ENCODE measurements around the gene PDE10A. TPM values are rescaled to one million over a fixed set of nuclear protein-coding genes. Genes with fewer than 3 reads are reported as not detected.

PDE10A gene
- total RNA-seq, 4 donors from 2014 or later: 2.9 to 8.8 (median 3.9) TPM

DNA sequence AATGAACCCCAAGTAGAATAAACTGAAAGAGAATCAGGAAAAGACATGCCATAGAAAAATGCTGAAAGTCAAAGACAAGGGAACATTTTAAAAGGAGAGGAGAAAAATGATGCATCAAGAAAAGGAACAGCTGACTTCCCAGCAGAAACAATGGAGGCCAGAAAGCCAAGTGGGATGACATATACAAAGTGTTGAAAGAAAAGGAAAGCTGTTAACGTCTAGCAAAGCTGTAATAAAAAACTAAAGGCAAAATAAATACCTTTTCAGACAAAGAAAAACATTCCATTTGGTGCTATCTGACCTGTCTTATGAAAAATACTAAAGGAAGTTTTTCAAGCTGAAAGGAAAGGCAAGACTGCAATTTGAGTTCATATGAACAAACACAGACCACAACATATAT, 34.1 kb upstream of the PDE10A start:
- Histone ChIP-seq H3K27me3 (peaks cover 0 to 3% (median 0%) of the 10 kb centered on the region in 4 donors), H3K27ac (replicated peaks in 1 of 4) (no peak overlapping the region), H3K4me3 (no peak overlapping the region), H3K4me1 (peaks cover 0 to 8% (median 7%) of the 10 kb centered on the region in 4 donors), H3K9me3 (peaks cover 0 to 6% (median 0%) of the 10 kb centered on the region in 4 donors), H3K36me3 (no peaks in the 10 kb centered on the region)
- intact Hi-C loops (cut with DNase I): no loop called here
- TF ChIP-seq EP300 (IDR thresholded peaks at IDR 0.05): no peak
- 31% methylated on average over 1 of the region's 1 CpG for WGBS
- no peak for DNase-seq (ENCODE audit: extremely low spot score)

DNA sequence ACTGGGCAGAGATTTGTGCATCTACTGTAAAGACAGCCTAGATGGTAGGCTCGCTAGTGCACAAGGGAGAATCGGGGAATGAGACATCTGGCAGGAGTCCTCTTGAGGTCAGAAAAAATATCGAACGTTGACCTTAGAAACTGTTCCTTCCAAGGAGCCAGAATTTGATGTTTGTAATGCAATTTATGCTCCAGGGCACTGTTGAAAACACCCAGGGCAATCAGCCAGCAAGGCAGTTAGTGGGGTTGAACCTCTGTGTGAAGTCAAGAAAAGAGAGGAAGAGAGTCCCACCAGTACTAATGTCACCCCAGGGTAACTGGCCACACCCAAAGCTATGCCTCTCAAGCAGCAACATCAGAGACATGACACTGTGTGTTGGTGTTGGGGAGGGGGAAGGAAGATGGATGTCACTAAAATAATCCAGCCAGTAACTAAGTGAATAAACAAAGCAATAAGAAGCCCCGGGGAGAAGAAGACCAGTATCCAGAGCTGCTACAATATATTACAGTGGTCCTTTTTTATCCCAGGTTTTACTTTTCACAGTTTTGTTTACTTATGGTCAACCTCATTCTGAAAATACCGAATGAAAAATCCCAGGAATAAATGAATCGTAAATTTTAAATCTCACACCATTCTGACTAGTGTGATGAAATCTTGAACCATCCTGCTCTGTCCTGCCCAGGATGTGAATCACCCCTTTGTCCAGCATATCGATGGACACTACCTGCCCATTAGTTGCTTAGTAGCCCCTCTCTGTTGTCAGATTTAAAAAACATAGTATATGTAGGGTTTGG, 32.9 kb upstream of the PDE10A start:
- DNase-seq (ENCODE audit: extremely low spot score): no peak
- intact Hi-C loops (cut with DNase I): no loop called here
- Histone ChIP-seq H3K4me3 (no peak overlapping the region), H3K27me3 (peaks cover 0 to 3% (median 0%) of the 10 kb centered on the region in 4 donors), H3K36me3 (no peaks in the 10 kb centered on the region), H3K27ac (replicated peaks in 1 of 4) (no peak overlapping the region), H3K4me1 (peaks cover 0 to 5% (median 3%) of the 10 kb centered on the region in 4 donors), H3K9me3 (peaks cover 0 to 6% (median 0%) of the 10 kb centered on the region in 4 donors)
- TF ChIP-seq EP300 (IDR thresholded peaks at IDR 0.05): no peak
- TF ChIP-seq POLR2AphosphoS5 (IDR thresholded peaks at IDR 0.05): no peak
- TF ChIP-seq, protein P1, sequence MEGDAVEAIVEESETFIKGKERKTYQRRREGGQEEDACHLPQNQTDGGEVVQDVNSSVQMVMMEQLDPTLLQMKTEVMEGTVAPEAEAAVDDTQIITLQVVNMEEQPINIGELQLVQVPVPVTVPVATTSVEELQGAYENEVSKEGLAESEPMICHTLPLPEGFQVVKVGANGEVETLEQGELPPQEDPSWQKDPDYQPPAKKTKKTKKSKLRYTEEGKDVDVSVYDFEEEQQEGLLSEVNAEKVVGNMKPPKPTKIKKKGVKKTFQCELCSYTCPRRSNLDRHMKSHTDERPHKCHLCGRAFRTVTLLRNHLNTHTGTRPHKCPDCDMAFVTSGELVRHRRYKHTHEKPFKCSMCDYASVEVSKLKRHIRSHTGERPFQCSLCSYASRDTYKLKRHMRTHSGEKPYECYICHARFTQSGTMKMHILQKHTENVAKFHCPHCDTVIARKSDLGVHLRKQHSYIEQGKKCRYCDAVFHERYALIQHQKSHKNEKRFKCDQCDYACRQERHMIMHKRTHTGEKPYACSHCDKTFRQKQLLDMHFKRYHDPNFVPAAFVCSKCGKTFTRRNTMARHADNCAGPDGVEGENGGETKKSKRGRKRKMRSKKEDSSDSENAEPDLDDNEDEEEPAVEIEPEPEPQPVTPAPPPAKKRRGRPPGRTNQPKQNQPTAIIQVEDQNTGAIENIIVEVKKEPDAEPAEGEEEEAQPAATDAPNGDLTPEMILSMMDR (IDR thresholded peaks at IDR 0.05): no peak
- TF ChIP-seq POLR2A (IDR thresholded peaks at IDR 0.05; ENCODE audit: low read depth): no peak
- 71% methylated on average over 8 of the region's 8 CpGs for WGBS

DNA sequence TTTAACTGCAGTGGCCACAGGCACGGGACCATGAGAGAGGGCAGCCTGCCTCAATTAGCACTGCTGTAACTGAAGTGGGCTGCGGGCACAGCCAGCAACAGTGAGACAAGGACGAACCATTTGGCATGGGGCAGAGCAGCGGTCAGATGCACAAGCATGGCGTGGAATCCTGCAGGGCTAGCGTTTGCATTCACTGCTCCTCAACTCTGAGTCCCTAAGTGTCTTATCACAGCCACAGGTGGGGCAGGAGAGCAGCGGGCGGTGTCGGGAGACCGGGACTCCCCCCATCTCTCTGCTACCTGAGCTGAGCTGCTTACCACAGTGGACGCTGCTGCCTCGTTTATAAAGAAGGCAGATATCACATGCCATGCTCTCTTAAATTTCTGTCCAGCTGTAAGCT, 31.3 kb upstream of the PDE10A start:
- Histone ChIP-seq H3K4me1 (no peaks in the 10 kb centered on the region), H3K9me3 (peaks cover 0 to 6% (median 0%) of the 10 kb centered on the region in 4 donors), H3K36me3 (no peaks in the 10 kb centered on the region), H3K27ac (replicated peaks in 1 of 4) (no peak overlapping the region), H3K27me3 (peaks cover 0 to 8% (median 0%) of the 10 kb centered on the region in 4 donors), H3K4me3 (no peak overlapping the region)
- no peak for DNase-seq (ENCODE audit: extremely low spot score)
- 71% methylated on average over 12 of the region's 12 CpGs for WGBS
- intact Hi-C loops (cut with DNase I): no loop called here
- TF ChIP-seq EP300 (IDR thresholded peaks at IDR 0.05) (no peak), POLR2A (IDR thresholded peaks at IDR 0.05; ENCODE audit: low read depth) (no peak), POLR2AphosphoS5 (IDR thresholded peaks at IDR 0.05) (no peak)
- TF ChIP-seq, protein P1 (IDR thresholded peaks at IDR 0.05): no peak

DNA sequence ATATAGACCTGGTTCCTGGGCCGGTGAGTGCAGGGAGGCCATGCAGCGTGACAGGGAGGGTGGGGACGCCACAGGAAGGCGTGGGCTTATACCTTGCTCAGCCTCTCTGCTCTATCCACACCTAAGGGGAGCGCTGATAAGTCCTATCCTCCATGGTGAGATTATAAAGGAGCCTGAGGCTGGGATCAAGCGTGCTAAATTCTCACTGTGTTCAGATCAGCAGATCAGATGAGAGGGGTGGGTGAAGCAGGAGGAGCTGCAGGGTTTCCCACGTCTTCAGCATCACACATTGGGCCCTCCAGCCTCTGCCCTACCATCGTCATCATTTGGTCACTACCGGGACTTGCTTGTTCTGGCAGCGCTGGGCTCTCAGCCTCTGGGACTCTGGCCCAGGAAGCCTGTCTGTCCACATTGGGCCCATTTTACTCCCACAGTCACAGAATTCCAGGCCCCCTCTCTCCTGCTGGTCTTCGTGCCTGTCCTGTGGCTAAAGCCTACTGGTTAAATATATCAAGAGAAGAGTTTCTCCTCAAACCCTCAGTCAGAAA, 29.1 kb upstream of the PDE10A start:
- intact Hi-C loops (cut with DNase I): no loop called here
- Histone ChIP-seq H3K27me3 (peaks cover 0 to 8% (median 0%) of the 10 kb centered on the region in 4 donors), H3K9me3 (no peaks in the 10 kb centered on the region), H3K27ac (replicated peaks in 1 of 4) (no peak overlapping the region), H3K36me3 (no peaks in the 10 kb centered on the region), H3K4me1 (no peaks in the 10 kb centered on the region), H3K4me3 (no peak overlapping the region)
- 89% methylated on average over 11 of the region's 11 CpGs for WGBS
- DNase-seq (ENCODE audit: extremely low spot score): peak; percentile 80
- TF ChIP-seq EP300 (IDR thresholded peaks at IDR 0.05) (no peak), POLR2A (IDR thresholded peaks at IDR 0.05; ENCODE audit: low read depth) (no peak), POLR2AphosphoS5 (IDR thresholded peaks at IDR 0.05) (no peak)
- TF ChIP-seq, protein P1 (IDR thresholded peaks at IDR 0.05): no peak

DNA sequence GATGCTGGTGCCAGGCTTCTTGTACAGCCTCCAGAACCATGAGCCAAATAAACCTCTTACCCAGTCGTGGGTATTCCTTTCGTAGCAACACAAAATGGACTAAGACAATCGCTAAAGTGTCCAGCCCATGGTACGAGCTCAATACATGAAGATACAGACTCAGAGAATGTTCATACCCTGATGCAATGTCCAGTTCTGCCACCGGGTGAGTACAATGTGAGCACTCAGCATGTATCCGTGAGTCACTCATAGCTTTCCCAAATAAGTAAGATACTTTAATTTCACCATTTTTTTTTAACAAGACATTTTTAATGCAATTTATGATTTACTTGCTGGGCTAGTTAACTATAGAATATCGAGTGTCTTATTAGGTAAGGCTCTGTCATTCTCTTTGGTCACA, 26.7 kb upstream of the PDE10A start:
- WGBS: 89% methylated on average over 7 of the region's 7 CpGs
- intact Hi-C loops (cut with DNase I): no loop called here
- H3K9me3 ChIP-seq: no peaks in the 10 kb centered on the region

More for the DNA sequence above, 26.7 kb upstream of the PDE10A start:
- Histone ChIP-seq H3K36me3 (no peaks in the 10 kb centered on the region), H3K4me3 (no peak overlapping the region), H3K27ac (replicated peaks in 1 of 4) (no peak overlapping the region), H3K27me3 (peaks cover 0 to 8% (median 0%) of the 10 kb centered on the region in 4 donors), H3K4me1 (no peaks in the 10 kb centered on the region)
- TF ChIP-seq POLR2AphosphoS5 (IDR thresholded peaks at IDR 0.05) (no peak), EP300 (IDR thresholded peaks at IDR 0.05) (no peak), POLR2A (IDR thresholded peaks at IDR 0.05; ENCODE audit: low read depth) (no peak)
- TF ChIP-seq, protein P1 (IDR thresholded peaks at IDR 0.05): no peak
- DNase-seq (ENCODE audit: extremely low spot score): peak; percentile 57

Data from esophagus muscularis mucosa (tissue), 4 donors.